Renal cortex interstitium (tissue), 15 donors: Measurements from ENCODE around the gene TOR1AIP2. TPM values are rescaled to one million over a fixed set of nuclear protein-coding genes. Genes with fewer than 3 reads are reported as not detected.

Source experiments
- DNase-seq, 11 donors: peaks; one replicate each; pipeline ENCODE4 v3.0.0-alpha.2; 2013; ENCODE audit warnings: low read depth in 9 of 11, low spot score in 4 of 11; ENCODE audit errors: extremely low read depth in 1 of 11
- long read RNA-seq, 16 experiments: transcript quantifications; one replicate each; lab custom pipeline, GENCODE V29; 2026
- polyA plus RNA-seq, 3 donors: library from polyadenylated mRNA; unstranded; fragments of 120-200 nt; gene quantifications; one replicate each; pipeline ENCODE4 v1.2.1, GENCODE V29; 2013; ENCODE audit not compliant: insufficient read length in 3 of 3

Gene TOR1AIP2
- polyA plus RNA-seq, result 10 to 100 TPM; 30.5 to 41.3 (median 37.7) TPM
- long read RNA-seq, donor 1, full-length matches to known transcripts, result 2 of 2 reads
- long read RNA-seq, donor 1, partial matches to known transcripts, result 0 of 2 reads
- long read RNA-seq, donor 1, other reads (novel, unspliced or antisense), result 0 of 2 reads
- long read RNA-seq, donor 2, full-length matches to known transcripts, result 5 of 5 reads
- long read RNA-seq, donor 2, partial matches to known transcripts, result 0 of 5 reads
- long read RNA-seq, donor 2, other reads (novel, unspliced or antisense), result 0 of 5 reads
- long read RNA-seq, donor 3, full-length matches to known transcripts, result 10 of 10 reads
- long read RNA-seq, donor 3, partial matches to known transcripts, result 0 of 10 reads
- long read RNA-seq, donor 3, other reads (novel, unspliced or antisense), result 0 of 10 reads
- long read RNA-seq, donor 4, full-length matches to known transcripts, result 3 of 3 reads
- long read RNA-seq, donor 4, partial matches to known transcripts, result 0 of 3 reads
- long read RNA-seq, donor 4, other reads (novel, unspliced or antisense), result 0 of 3 reads
- long read RNA-seq, donor 5, result 0 reads
- long read RNA-seq, donor 6, full-length matches to known transcripts, result 5 of 5 reads
- long read RNA-seq, donor 6, partial matches to known transcripts, result 0 of 5 reads
- long read RNA-seq, donor 6, other reads (novel, unspliced or antisense), result 0 of 5 reads
- long read RNA-seq, donor 7, full-length matches to known transcripts, result 5 of 5 reads
- long read RNA-seq, donor 7, partial matches to known transcripts, result 0 of 5 reads
- long read RNA-seq, donor 7, other reads (novel, unspliced or antisense), result 0 of 5 reads
- long read RNA-seq, donor 8, full-length matches to known transcripts, result 6 of 6 reads
- long read RNA-seq, donor 8, partial matches to known transcripts, result 0 of 6 reads
- long read RNA-seq, donor 8, other reads (novel, unspliced or antisense), result 0 of 6 reads
- long read RNA-seq, donor 9, full-length matches to known transcripts, result 4 of 4 reads
- long read RNA-seq, donor 9, partial matches to known transcripts, result 0 of 4 reads
- long read RNA-seq, donor 9, other reads (novel, unspliced or antisense), result 0 of 4 reads
- long read RNA-seq, donor 10, full-length matches to known transcripts, result 2 of 2 reads
- long read RNA-seq, donor 10, partial matches to known transcripts, result 0 of 2 reads
- long read RNA-seq, donor 10, other reads (novel, unspliced or antisense), result 0 of 2 reads
- long read RNA-seq, donor 11, full-length matches to known transcripts, result 7 of 7 reads
- long read RNA-seq, donor 11, partial matches to known transcripts, result 0 of 7 reads
- long read RNA-seq, donor 11, other reads (novel, unspliced or antisense), result 0 of 7 reads
- long read RNA-seq, donor 12, result 0 reads
- long read RNA-seq, donor 13, full-length matches to known transcripts, result 7 of 7 reads
- long read RNA-seq, donor 13, partial matches to known transcripts, result 0 of 7 reads
- long read RNA-seq, donor 13, other reads (novel, unspliced or antisense), result 0 of 7 reads
- long read RNA-seq, donor 14, full-length matches to known transcripts, result 2 of 2 reads
- long read RNA-seq, donor 14, partial matches to known transcripts, result 0 of 2 reads
- long read RNA-seq, donor 14, other reads (novel, unspliced or antisense), result 0 of 2 reads
- long read RNA-seq, donor 15, full-length matches to known transcripts, result 1 of 1 reads
- long read RNA-seq, donor 15, partial matches to known transcripts, result 0 of 1 reads
- long read RNA-seq, donor 15, other reads (novel, unspliced or antisense), result 0 of 1 reads
- long read RNA-seq, donor 16, full-length matches to known transcripts, result 10 of 21 reads
- long read RNA-seq, donor 16, partial matches to known transcripts, result 11 of 21 reads
- long read RNA-seq, donor 16, other reads (novel, unspliced or antisense), result 0 of 21 reads

- peak; percentile 55 to 89 (median 78) for DNase-seq
Measured at GRCh38 chr1:179877586-179878265, at the start of gene TOR1AIP2. TSS of gene TOR1AIP2 (minus strand) at chr1:179877803. CDS start at chr1:179852665, 25,138 bp downstream.

- no peak for DNase-seq
Measured at GRCh38 chr1:179926850-179927205, 49.2 kb upstream of the TOR1AIP2 start.

- no peak for DNase-seq
Measured at GRCh38 chr1:179925922-179926849, 48.6 kb upstream of the TOR1AIP2 start.

GRCh38 chr1:179925302-179925701 lies 47.7 kb upstream of the TOR1AIP2 start:
- no peak for DNase-seq

GRCh38 chr1:179924268-179924667 lies 46.7 kb upstream of the TOR1AIP2 start:
- no peak for DNase-seq

GRCh38 chr1:179923029-179923428 lies 45.4 kb upstream of the TOR1AIP2 start:
- no peak for DNase-seq

GRCh38 chr1:179921981-179922872 lies 44.6 kb upstream of the TOR1AIP2 start:
- DNase-seq, result no peak

- no peak for DNase-seq
Measured at GRCh38 chr1:179921472-179921871, 43.9 kb upstream of the TOR1AIP2 start.

- no peak for DNase-seq
Measured at GRCh38 chr1:179917601-179918429, 40.2 kb upstream of the TOR1AIP2 start.

GRCh38 chr1:179911812-179912211 lies 34.2 kb upstream of the TOR1AIP2 start:
- DNase-seq, result no peak

GRCh38 chr1:179910934-179911333 lies 33.3 kb upstream of the TOR1AIP2 start:
- no peak for DNase-seq

- no peak for DNase-seq
Measured at GRCh38 chr1:179889589-179889988, 12.0 kb upstream of the TOR1AIP2 start.

- no peak for DNase-seq
Measured at GRCh38 chr1:179888071-179888470, 10.5 kb upstream of the TOR1AIP2 start.

GRCh38 chr1:179883745-179884138 lies 6.1 kb upstream of the TOR1AIP2 start:
- peak in 1 of 11 donors; percentile 28 for DNase-seq
